GM23248 (cell line): ENCODE data around the gene ENO1. TPM values are rescaled to one million over a fixed set of nuclear protein-coding genes. Genes with fewer than 3 reads are reported as not detected.

Experiments used
- DNase-seq: peaks from one replicate; pipeline ENCODE4 v3.0.0-alpha.2; 2015
- H2AFZ ChIP-seq: fragments of 200-600 bp; sonication (generic); 2 replicates; pipeline ENCODE4 v1.6.1; 2016; ENCODE audit warnings: antibody characterized with exemption
- H3F3A ChIP-seq: fragments of 200-600 bp; sonication (generic); 2 replicates; pipeline ENCODE4 v1.6.1; 2016; ENCODE audit warnings: mild to moderate bottlenecking, antibody characterized with exemption, mixed run types; ENCODE audit not compliant: insufficient read depth
- H3K27ac ChIP-seq: fragments of 200-600 bp; sonication (generic); 2 replicates; pipeline ENCODE4 v1.5.1; 2016; ENCODE audit warnings: mild to moderate bottlenecking
- H3K27me3 ChIP-seq: fragments of 200-600 bp; sonication (generic); replicated peaks from 2 replicates; pipeline ENCODE4 v1.6.1; 2016; ENCODE audit warnings: mild to moderate bottlenecking; ENCODE audit not compliant: insufficient read depth
- H3K36me3 ChIP-seq: fragments of 200-600 bp; sonication (generic); 2 replicates; pipeline ENCODE4 v1.6.1; 2016; ENCODE audit warnings: low read depth, mild to moderate bottlenecking
- H3K4me1 ChIP-seq: fragments of 200-600 bp; sonication (generic); 2 replicates; pipeline ENCODE4 v1.6.1; 2016; ENCODE audit warnings: mild to moderate bottlenecking; ENCODE audit not compliant: insufficient read depth
- H3K4me2 ChIP-seq: fragments of 200-600 bp; sonication (generic); one replicate; pipeline ENCODE4 v1.6.1; 2016; ENCODE audit warnings: mild to moderate bottlenecking; ENCODE audit not compliant: unreplicated experiment
- H3K4me3 ChIP-seq: fragments of 200-600 bp; sonication (generic); 2 replicates; pipeline ENCODE4 v1.5.1; 2016; ENCODE audit warnings: mild to moderate bottlenecking
- H3K79me2 ChIP-seq: fragments of 200-600 bp; sonication (generic); 2 replicates; pipeline ENCODE4 v1.6.1; 2016; ENCODE audit warnings: mild to moderate bottlenecking; ENCODE audit not compliant: insufficient read depth
- H3K9ac ChIP-seq: fragments of 200-600 bp; sonication (generic); 2 replicates; pipeline ENCODE4 v1.6.1; 2016; ENCODE audit warnings: mild to moderate bottlenecking
- H3K9me2 ChIP-seq: fragments of 200-600 bp; sonication (generic); 2 replicates; pipeline ENCODE4 v1.6.1; 2016; ENCODE audit warnings: mixed run types, mild to moderate bottlenecking, moderate library complexity; ENCODE audit not compliant: insufficient read depth
- H3K9me3 ChIP-seq: fragments of 200-600 bp; sonication (generic); one replicate; pipeline ENCODE4 v1.6.1; 2017; ENCODE audit warnings: low read depth
- H4K20me1 ChIP-seq: fragments of 200-600 bp; sonication (generic); 2 replicates; pipeline ENCODE4 v1.6.0; 2016; ENCODE audit not compliant: insufficient read depth
- EZH2 ChIP-seq: fragments of 200-600 bp; sonication (generic); IDR thresholded peaks from 2 replicates; pipeline ENCODE4 v1.6.1; 2018; ENCODE audit warnings: antibody characterized with exemption, mild to moderate bottlenecking; ENCODE audit not compliant: insufficient read depth, poor library complexity, severe bottlenecking
- EZH2phosphoT487 ChIP-seq: fragments of 200-600 bp; sonication (generic); IDR thresholded peaks from 2 replicates; pipeline ENCODE4 v1.6.1; 2018; ENCODE audit warnings: antibody characterized with exemption, moderate library complexity, mild to moderate bottlenecking, low read depth; ENCODE audit not compliant: insufficient read depth
- WGBS, 2 experiments: methylation state at CpG; one replicate each; pipeline ENCODE4 v1.1.6; 2015 to 2017; ENCODE audit warnings: low lambda C conversion rate in 2 of 2, low coverage in 1 of 2; ENCODE audit errors: missing lambda C conversion rate in 2 of 2; 5-methylcytosine and 5-hydroxymethylcytosine counted together
- in situ Hi-C: fragments of 300-500 bp; cut with MboI; formaldehyde crosslinking; loops from 2 replicates; pipeline ENCODE4 v1.15.0; 2020
- polyA plus RNA-seq: library from polyadenylated mRNA; unstranded; fragments of >200 nt; fragmentation: Nextera tagmentation; extraction: Ambion mirVana; gene quantifications from 2 replicates; pipeline ENCODE4 v1.2.1, GENCODE V29; 2016
- total RNA-seq: library from RNA; depleted of rRNA; stranded (reverse); fragments of >200 nt; shearing (Covaris generic); gene quantifications from 2 replicates; pipeline ENCODE4 v1.2.3, GENCODE V29; 2014

The ENO1 gene
- total and polyA plus RNA-seq, 2 experiments from 2014 or later, result 2,185 to 2,304 TPM

GRCh38 chr1:8854240-8854639 is 24.2 kb downstream of the ENO1 start:
- H3K9ac ChIP-seq, result no peak overlapping the region
- TF ChIP-seq EZH2, result no peak
- TF ChIP-seq EZH2phosphoT487, result no peak
- no peaks in the 10 kb centered on the region for H3K9me2 ChIP-seq
- H3K4me1 ChIP-seq, result no peaks in the 10 kb centered on the region
- DNase-seq, result no peak
- no peaks in the 10 kb centered on the region for H3K27me3 ChIP-seq
- H4K20me1 ChIP-seq, result no peaks in the 10 kb centered on the region; the same call in 1 of the 2 replicates
- H3K4me3 ChIP-seq, result no peak overlapping the region
- peaks cover 15% of the 10 kb centered on the region for H3K36me3 ChIP-seq
- no peaks in the 10 kb centered on the region for H3K9me3 ChIP-seq
- H3F3A ChIP-seq, result peaks cover 40% of the 10 kb centered on the region
- H3K4me2 ChIP-seq, result no peak overlapping the region
- no peak overlapping the region for H3K27ac ChIP-seq
- 88 to 91% methylated on average over 7 of the region's 7 CpGs for WGBS, 2 experiments
- no peaks in the 10 kb centered on the region for H3K79me2 ChIP-seq
- H2AFZ ChIP-seq, result no peak overlapping the region
- in situ Hi-C loops, result no loop called here

GRCh38 chr1:8851060-8851459 is 27.4 kb downstream of the ENO1 start:
- Histone ChIP-seq H4K20me1 (no peaks in the 10 kb centered on the region), H3K27ac (no peak overlapping the region), H3K9ac (no peak overlapping the region), H3K79me2 (no peaks in the 10 kb centered on the region), H3K4me2 (no peak overlapping the region), H3K9me2 (no peaks in the 10 kb centered on the region), H3K36me3 (no peaks in the 10 kb centered on the region), H3K4me1 (0 out of 2 replicates have a peak, but pooled peaks cover 4% of the 10 kb centered on the region), H3K4me3 (no peak overlapping the region), H3K9me3 (no peaks in the 10 kb centered on the region), H2AFZ (no peak overlapping the region), H3F3A (peaks cover 8% of the 10 kb centered on the region; the same call in 1 of the 2 replicates), H3K27me3 (no peaks in the 10 kb centered on the region)
- in situ Hi-C loops, result no loop called here
- TF ChIP-seq EZH2phosphoT487, result no peak
- TF ChIP-seq EZH2, result no peak
- no peak for DNase-seq
- 89 to 100% methylated on average over 3 to 5 of the region's 5 CpGs for WGBS, 2 experiments

GRCh38 chr1:8848663-8849386 is 29.7 kb downstream of the ENO1 start:
- peak; percentile 96 for DNase-seq
- 26 to 27% methylated on average over 19 of the region's 19 CpGs for WGBS, 2 experiments
- in situ Hi-C loops, result loop anchor here (25.0 kb wide), 1 partner anchor 287 kb away; no protein-coding TSS in a partner anchor
- Histone ChIP-seq H3K36me3 (no peaks in the 10 kb centered on the region), H2AFZ (no peak overlapping the region), H3K9ac (0 out of 2 replicates have a peak overlapping the region, but pooled peaks have one; percentile 10), H3K4me2 (no peak overlapping the region), H3F3A (no peaks in the 10 kb centered on the region), H3K4me3 (no peak overlapping the region), H3K9me3 (no peaks in the 10 kb centered on the region), H3K9me2 (no peaks in the 10 kb centered on the region), H3K27me3 (no peaks in the 10 kb centered on the region), H3K4me1 (0 out of 2 replicates have a peak, but pooled peaks cover 4% of the 10 kb centered on the region), H3K27ac (no peak overlapping the region), H4K20me1 (no peaks in the 10 kb centered on the region), H3K79me2 (no peaks in the 10 kb centered on the region)
- TF ChIP-seq EZH2 (no peak), EZH2phosphoT487 (no peak)

GRCh38 chr1:8847990-8848389 is 30.5 kb downstream of the ENO1 start:
- no peak for DNase-seq
- Histone ChIP-seq H2AFZ (no peak overlapping the region), H3K4me3 (no peak overlapping the region), H3K4me1 (0 out of 2 replicates have a peak, but pooled peaks cover 4% of the 10 kb centered on the region), H3K9me3 (no peaks in the 10 kb centered on the region), H4K20me1 (no peaks in the 10 kb centered on the region), H3K79me2 (no peaks in the 10 kb centered on the region), H3F3A (no peaks in the 10 kb centered on the region), H3K9me2 (no peaks in the 10 kb centered on the region), H3K27me3 (no peaks in the 10 kb centered on the region), H3K4me2 (no peak overlapping the region), H3K27ac (no peak overlapping the region), H3K9ac (no peak overlapping the region), H3K36me3 (no peaks in the 10 kb centered on the region)
- 74 to 78% methylated on average over 5 of the region's 5 CpGs for WGBS, 2 experiments
- in situ Hi-C loops, result loop anchor here (25.0 kb wide), 1 partner anchor 286 kb away; no protein-coding TSS in a partner anchor
- TF ChIP-seq EZH2phosphoT487 (no peak), EZH2 (no peak)
